Posterior vena cava (tissue), 2 donors: ENCODE results near the gene TIAM1. TPM values are rescaled to one million over a fixed set of nuclear protein-coding genes. Genes with fewer than 3 reads are reported as not detected.

Experiments used
- DNase-seq: peaks from one replicate; pipeline ENCODE4 v3.0.0-alpha.2; 2020; ENCODE audit warnings: low spot score
- intact Hi-C, 2 donors: fragments of 100-400 bp; cut with DNase I; formaldehyde crosslinking; loops; one replicate each; pipeline versions ENCODE4 v1.14.1 to v1.14.2; 2022 to 2023
- total RNA-seq, 2 donors: library from RNA; stranded (reverse); fragmentation: NEBNext Ultra II Directional; extraction: Animal tissue kit (Norgen Biotek cat#: 25700); gene quantifications; one replicate each; pipeline ENCODE4 v1.2.1, GENCODE V29; 2021
- donor health status: DM: yes; HTN: yes; CAD: no.
- donor health status: DM: yes; HTN: yes; CAD: no.

The TIAM1 gene
- total RNA-seq, 2 donors from 2014 or later, result 4.7 to 11.3 TPM

DNA sequence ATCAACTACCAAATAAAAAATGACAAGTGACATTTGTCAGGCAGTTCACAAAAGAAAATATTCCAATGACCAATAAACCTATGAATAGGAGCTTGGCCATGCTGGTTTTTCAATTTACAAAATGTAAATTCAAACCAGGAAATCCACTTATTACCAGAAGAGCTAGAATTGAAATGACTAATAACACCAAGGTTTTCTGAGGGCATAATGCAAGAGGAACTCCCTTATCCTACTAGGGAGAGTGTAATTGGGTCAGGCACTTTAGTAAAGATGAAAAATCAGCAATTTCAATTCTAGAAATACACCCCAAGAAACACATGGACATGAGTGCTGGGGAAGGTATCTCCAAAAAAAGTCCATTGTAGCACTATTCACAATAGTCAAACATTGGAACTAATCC lies 16.7 kb upstream of the TIAM1 start:
- intact Hi-C loops, result no loop called here
- DNase-seq, result no peak

- no peak for DNase-seq
- intact Hi-C loops, result no loop called here
These were observed 14.1 kb upstream of the TIAM1 start for GRCh38 chr21:31358158-31358557.

DNA sequence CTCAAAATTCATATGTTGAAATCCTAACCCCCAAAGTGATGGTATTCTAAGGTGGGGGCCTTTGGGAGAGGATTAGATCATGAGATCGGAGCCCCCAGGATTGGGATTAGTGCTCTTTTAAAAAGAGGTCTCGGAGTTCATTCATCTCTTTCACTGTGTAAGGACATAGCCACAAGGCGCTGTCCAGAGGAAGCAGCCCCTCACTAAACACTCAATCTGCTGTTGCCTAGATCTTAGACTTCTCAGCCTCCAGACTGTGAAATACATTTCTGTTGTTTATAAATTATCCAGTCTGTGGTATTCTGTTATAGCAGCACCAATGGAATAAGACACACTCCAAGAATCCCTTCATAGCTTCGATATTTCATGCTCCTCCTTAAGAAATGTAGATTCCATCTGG lies 12.4 kb upstream of the TIAM1 start:
- intact Hi-C loops, result no loop called here

GRCh38 chr21:31354604-31355443 lies 10.8 kb upstream of the TIAM1 start:
- no peak for DNase-seq
- intact Hi-C loops, result no loop called here

More for the DNA sequence above, 12.4 kb upstream of the TIAM1 start:
- DNase-seq, result no peak

DNA sequence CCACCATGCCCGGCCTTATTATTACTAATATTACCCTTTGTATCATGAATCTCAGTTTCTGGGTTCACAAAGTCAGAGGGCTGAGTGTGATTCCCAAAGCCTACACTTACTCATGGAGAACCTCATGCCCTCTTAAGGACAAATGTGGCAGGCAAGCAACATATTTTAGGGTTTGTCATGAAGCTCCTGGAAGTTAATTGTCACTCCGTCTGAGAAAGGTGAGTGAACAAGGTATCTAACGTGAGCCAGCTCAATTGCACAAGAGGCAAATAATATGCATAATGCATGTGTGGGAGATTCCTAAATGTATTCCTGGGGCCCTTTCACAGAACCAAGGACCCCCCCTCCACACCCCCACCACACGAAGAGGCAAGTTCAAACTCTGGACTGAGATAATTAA lies 10.1 kb upstream of the TIAM1 start:
- intact Hi-C loops, result no loop called here
- DNase-seq, result no peak

DNA sequence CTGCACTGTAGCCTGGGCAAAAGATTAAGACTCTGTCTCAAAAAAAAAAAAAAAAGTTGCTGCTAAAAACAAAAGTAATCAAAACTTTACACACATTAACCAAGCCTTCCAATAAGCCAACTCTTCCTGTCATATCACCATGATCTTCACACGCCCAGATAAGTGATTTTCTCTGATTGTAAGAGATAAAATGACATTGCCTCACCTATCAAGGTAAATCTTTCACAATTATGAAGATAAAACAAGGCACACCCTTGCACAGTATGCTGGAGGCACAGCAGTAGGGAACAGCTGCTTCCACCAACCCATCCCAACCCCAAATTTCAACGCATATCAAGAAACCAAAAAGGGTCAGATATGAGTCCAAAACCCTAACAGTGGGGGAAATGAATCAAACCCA lies 8.8 kb upstream of the TIAM1 start:
- no peak for DNase-seq
- intact Hi-C loops, result no loop called here

DNA sequence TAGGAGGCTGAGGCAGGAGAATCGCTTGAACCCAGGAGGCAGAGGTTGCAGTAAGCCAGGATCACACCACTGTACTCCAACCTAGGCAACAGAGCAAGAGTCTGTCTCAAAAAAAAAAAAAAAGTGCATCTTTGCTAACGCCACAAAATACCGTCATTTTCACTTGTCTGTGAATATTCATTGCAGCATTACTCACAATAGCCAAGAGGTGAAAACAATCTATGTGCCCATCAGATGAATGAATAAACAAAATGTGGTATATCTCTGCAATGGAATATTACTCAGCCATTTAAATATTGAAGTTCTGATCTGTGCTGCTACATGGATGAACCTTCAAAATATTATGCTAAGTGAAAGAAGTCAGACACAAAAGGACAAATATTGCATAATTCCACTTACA lies 7.9 kb upstream of the TIAM1 start:
- intact Hi-C loops, result no loop called here
- no peak for DNase-seq

GRCh38 chr21:31351438-31351837 lies 7.4 kb upstream of the TIAM1 start:
- intact Hi-C loops, result no loop called here
- no peak for DNase-seq

GRCh38 chr21:31349208-31349607 lies 5.1 kb upstream of the TIAM1 start:
- intact Hi-C loops, result no loop called here
- DNase-seq, result no peak

GRCh38 chr21:31348188-31348587 lies 4.1 kb upstream of the TIAM1 start:
- DNase-seq, result no peak
- intact Hi-C loops, result no loop called here

GRCh38 chr21:31347435-31348032 lies 3.5 kb upstream of the TIAM1 start:
- intact Hi-C loops, result no loop called here

GRCh38 chr21:31346256-31346821 lies 2.3 kb upstream of the TIAM1 start:
- intact Hi-C loops, result no loop called here

More at GRCh38 chr21:31347435-31348032, 3.5 kb upstream of the TIAM1 start:
- no peak for DNase-seq

GRCh38 chr21:31345136-31345535 lies 1.1 kb upstream of the TIAM1 start:
- intact Hi-C loops, result no loop called here
- no peak for DNase-seq

More at GRCh38 chr21:31346256-31346821, 2.3 kb upstream of the TIAM1 start:
- DNase-seq, result no peak

DNA sequence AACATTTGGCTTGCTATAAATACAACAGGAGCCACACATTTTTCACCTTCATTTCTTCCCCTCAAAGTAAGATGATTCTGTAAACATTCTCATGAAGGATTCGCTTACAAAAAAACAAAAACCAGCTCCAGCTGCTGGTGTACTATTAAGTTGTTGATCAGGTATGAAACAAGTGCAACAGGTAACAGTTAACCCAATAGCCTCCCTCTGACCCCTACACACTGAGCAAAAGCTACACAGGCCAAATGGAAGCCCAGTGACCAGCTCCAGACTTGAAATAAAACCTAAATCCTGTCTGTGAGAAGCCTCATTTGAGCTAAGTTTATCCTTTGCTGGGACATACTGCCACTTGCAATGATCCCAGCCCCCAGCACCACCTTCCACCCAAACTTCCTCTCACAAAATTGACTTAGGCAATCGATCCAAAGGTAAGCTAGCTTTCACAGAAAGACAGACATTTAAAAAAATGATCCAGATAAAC lies 991 bp downstream of the TIAM1 start:
- intact Hi-C loops, result no loop called here
- no peak for DNase-seq

DNA sequence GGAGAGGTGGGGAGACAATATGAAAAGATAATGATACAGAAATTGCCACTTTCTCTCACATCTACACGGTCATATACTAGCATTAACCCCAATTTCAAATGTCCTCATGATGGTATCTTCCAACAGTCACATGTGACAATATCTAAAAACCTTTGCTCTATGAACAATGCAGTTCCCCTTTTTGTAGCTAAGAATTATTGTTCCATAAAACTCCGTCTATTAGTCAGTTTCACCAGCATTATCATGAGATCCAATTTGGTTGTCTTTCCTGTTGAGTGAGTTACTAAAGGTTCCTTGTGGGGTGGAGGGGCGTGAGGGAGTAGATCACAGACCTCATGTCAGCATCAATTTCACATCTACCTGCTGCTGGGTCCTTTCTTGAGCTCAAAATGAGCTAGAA lies 1.7 kb downstream of the TIAM1 start:
- no peak for DNase-seq
- intact Hi-C loops, result no loop called here

DNA sequence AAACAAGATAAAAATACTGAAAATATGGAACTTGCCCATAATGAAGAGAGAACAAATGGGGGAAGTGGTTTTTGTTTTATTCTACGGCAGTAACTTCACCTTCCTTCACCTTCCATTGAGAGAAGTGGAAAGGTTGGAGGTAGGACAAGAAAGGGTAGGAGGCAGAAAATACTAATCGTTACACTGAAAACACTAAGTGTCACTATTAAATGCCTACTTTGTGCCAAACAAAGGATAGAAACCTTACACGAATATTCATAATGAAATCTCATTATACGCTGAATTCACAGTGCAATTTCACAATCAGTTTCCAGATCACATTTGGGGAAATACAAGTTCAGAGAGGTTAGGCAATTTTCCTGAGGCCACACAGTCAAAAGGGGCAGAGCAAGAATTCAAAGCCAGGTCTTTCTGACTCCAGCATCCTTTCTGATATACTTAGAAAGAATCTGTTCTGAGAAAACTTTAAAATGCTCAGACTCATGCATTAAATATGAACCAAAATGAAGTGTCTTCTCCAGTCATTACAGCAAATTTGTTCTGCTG lies 3.0 kb downstream of the TIAM1 start:
- intact Hi-C loops, result no loop called here
- no peak for DNase-seq

GRCh38 chr21:31340514-31340913 lies 3.5 kb downstream of the TIAM1 start:
- intact Hi-C loops, result no loop called here
- no peak for DNase-seq

- intact Hi-C loops, result no loop called here
- no peak for DNase-seq
These were observed 4.3 kb downstream of the TIAM1 start for GRCh38 chr21:31339721-31340120.

DNA sequence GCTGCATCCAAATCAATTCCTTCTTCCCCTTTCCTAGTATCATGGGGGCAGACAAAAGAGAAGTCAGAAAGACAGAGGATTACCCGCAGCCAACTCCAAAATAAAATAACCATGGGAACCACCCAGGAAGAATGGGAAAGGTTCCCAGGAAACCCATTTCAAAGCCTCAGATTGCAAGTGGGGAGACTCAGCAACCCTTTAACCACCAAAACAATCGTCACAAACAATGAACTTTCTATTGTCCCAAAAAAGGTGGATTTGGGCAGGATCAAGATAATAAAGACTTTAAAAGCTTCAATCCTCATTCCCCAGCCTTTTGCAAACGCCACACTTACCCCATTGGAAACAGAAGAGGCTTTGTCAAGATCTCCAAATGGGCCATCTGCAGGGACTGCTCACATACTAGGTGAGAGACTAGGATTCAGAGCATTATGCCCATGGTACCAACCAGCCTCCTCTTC lies 5.1 kb downstream of the TIAM1 start:
- no peak for DNase-seq
- intact Hi-C loops, result no loop called here
